Ovary (tissue), 3 donors: ENCODE measurements around the gene NRAP.

ENCODE experiments used
- CTCF ChIP-seq, 3 donors: fragments of 450-650 bp in 2 of 3; fragments of 200-600 bp in 1 of 3; IDR thresholded peaks; one replicate each; pipeline versions ENCODE4 v1.5.1 to v1.8.0; 2016 to 2022; ENCODE audit warnings: antibody characterized with exemption in 3 of 3, mild to moderate bottlenecking in 1 of 3
- EP300 ChIP-seq: sonication (generic); formaldehyde crosslinking; IDR thresholded peaks from one replicate; pipeline ENCODE4 v1.6.1; 2017; ENCODE audit warnings: antibody characterized with exemption
- POLR2A ChIP-seq: fragments of 450-650 bp; IDR thresholded peaks from one replicate; pipeline ENCODE4 v1.6.1; 2017; ENCODE audit warnings: antibody characterized with exemption, mild to moderate bottlenecking, moderate library complexity
- donor health status: DM: no; HTN: no; CAD: no.

- TF ChIP-seq CTCF (IDR thresholded peaks at IDR 0.05), result no peak
- TF ChIP-seq EP300, result no peak
- TF ChIP-seq POLR2A, result no peak
Measured at GRCh38 chr10:113589201-113589770, 74.6 kb downstream of the NRAP start.
